ENCODE measurements around the gene HOXA11.

DNA sequence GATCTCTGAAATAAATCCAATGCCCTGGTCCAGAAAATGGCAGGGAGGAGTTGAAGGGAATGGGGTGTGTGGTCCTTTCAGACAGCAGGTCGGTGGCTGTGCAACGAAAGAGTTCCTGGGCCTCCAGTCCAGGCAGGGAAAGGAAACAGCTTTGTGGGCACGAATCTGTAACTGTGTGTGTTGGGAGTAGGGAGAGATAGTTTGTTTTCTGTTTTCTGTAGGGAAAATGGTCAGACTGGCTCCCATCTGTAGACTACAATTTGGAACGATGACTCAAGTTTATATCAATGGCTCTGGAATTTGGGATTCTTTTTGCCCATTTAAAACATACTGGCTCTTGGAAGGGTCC lies 17.1 kb downstream of the HOXA11 start:
- TF ChIP-seq, protein P1, sequence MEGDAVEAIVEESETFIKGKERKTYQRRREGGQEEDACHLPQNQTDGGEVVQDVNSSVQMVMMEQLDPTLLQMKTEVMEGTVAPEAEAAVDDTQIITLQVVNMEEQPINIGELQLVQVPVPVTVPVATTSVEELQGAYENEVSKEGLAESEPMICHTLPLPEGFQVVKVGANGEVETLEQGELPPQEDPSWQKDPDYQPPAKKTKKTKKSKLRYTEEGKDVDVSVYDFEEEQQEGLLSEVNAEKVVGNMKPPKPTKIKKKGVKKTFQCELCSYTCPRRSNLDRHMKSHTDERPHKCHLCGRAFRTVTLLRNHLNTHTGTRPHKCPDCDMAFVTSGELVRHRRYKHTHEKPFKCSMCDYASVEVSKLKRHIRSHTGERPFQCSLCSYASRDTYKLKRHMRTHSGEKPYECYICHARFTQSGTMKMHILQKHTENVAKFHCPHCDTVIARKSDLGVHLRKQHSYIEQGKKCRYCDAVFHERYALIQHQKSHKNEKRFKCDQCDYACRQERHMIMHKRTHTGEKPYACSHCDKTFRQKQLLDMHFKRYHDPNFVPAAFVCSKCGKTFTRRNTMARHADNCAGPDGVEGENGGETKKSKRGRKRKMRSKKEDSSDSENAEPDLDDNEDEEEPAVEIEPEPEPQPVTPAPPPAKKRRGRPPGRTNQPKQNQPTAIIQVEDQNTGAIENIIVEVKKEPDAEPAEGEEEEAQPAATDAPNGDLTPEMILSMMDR (IDR thresholded peaks at IDR 0.05) = no peak
- no peak for TF ChIP-seq POLR2A (IDR thresholded peaks at IDR 0.05)
- no peak for TF ChIP-seq POLR2AphosphoS5 (IDR thresholded peaks at IDR 0.05)
